Spleen (tissue), 11 donors: ENCODE data around the gene VPS54. TPM values are rescaled to one million over a fixed set of nuclear protein-coding genes. Genes with fewer than 3 reads are reported as not detected.
A peak's percentile ranks its signal among the peaks of the same experiment; 100 is the strongest.

Experiments
- DNase-seq: peaks from one replicate; pipeline ENCODE4 v3.0.0-alpha.2; 2020
- H3K27ac ChIP-seq, 8 donors: fragments of 200-600 bp; sonication (generic) in 7 of 8; 1 replicate in 4 of 8; 2 replicates in 4 of 8; pipeline versions ENCODE4 v1.5.0 to v1.8.0; 2016 to 2021; ENCODE audit warnings: inconsistent platforms in 4 of 8, mild to moderate bottlenecking in 4 of 8, moderate library complexity in 1 of 8
- H3K27me3 ChIP-seq, 7 donors: fragments of 200-600 bp; sonication (generic) in 6 of 7; replicated peaks in 1 of 7; 1 replicate in 4 of 7; 2 replicates in 3 of 7; pipeline versions ENCODE4 v1.5.0 to v1.8.0; 2016 to 2021; ENCODE audit warnings: inconsistent platforms in 3 of 7, mild to moderate bottlenecking in 1 of 7
- H3K36me3 ChIP-seq, 6 donors: fragments of 200-600 bp; sonication (generic) in 5 of 6; 1 replicate in 4 of 6; 2 replicates in 2 of 6; pipeline versions ENCODE4 v1.5.0 to v1.8.0; 2016 to 2021; ENCODE audit warnings: inconsistent platforms in 2 of 6
- H3K4me1 ChIP-seq, 6 donors: fragments of 200-600 bp; sonication (generic) in 5 of 6; 1 replicate in 3 of 6; 2 replicates in 3 of 6; pipeline versions ENCODE4 v1.5.0 to v1.8.0; 2016 to 2021; ENCODE audit warnings: inconsistent platforms in 3 of 6
- H3K4me3 ChIP-seq, 8 donors: fragments of 200-600 bp; sonication (generic) in 7 of 8; 1 replicate in 4 of 8; 2 replicates in 4 of 8; pipeline versions ENCODE4 v1.5.0 to v1.8.0; 2016 to 2021; ENCODE audit warnings: inconsistent platforms in 4 of 8, mild to moderate bottlenecking in 4 of 8, moderate library complexity in 2 of 8
- H3K9me3 ChIP-seq, 8 donors: fragments of 200-600 bp; sonication (generic) in 7 of 8; 1 replicate in 4 of 8; 2 replicates in 4 of 8; pipeline versions ENCODE4 v1.5.0 to v1.8.0; 2016 to 2021; ENCODE audit warnings: inconsistent platforms in 4 of 8
- POLR2A ChIP-seq, 3 donors: fragments of 450-650 bp; IDR thresholded peaks; one replicate each; pipeline ENCODE4 v1.5.1; 2017; ENCODE audit warnings: antibody characterized with exemption in 3 of 3, mild to moderate bottlenecking in 1 of 3
- POLR2AphosphoS5 ChIP-seq, 3 donors: sonication (generic); formaldehyde crosslinking; IDR thresholded peaks; one replicate each; pipeline ENCODE4 v1.5.1; 2017; ENCODE audit warnings: antibody characterized with exemption in 3 of 3
- WGBS, 5 donors: extraction: QIAGEN DNeasy Blood & Tissue Kit in 3 of 5; methylation state at CpG; one replicate each; pipeline versions ENCODE4 v1.1.5 to v1.1.7; 2013 to 2018; 5-methylcytosine and 5-hydroxymethylcytosine counted together
- intact Hi-C: fragments of 100-400 bp; cut with DNase I; formaldehyde crosslinking; loops from one replicate; pipeline ENCODE4 v1.15.0; 2023; ENCODE audit warnings: low total_unique reads
- polyA plus RNA-seq, 3 donors: library from polyadenylated mRNA; stranded (reverse); fragments of 200-250 nt; gene quantifications; one replicate each; pipeline ENCODE4 v1.2.1, GENCODE V29; 2013
- total RNA-seq, 7 donors: library from RNA; depleted of rRNA in 3 of 7; stranded (reverse); fragments of >200 nt in 3 of 7; fragmentation: NEBNext Ultra II Directional in 4 of 7; extraction: Animal tissue kit (Norgen Biotek cat#: 25700) in 4 of 7; gene quantifications; one replicate each; pipeline versions ENCODE4 v1.1.0 to v1.2.1, GENCODE V29; 2016 to 2021
- TF ChIP-seq, protein P1 (sequence below), 11 experiments: fragments of 200-600 bp in 7 of 11; fragments of 450-650 bp in 4 of 11; sonication (generic) in 4 of 11; IDR thresholded peaks in 8 of 11; conservative IDR thresholded peaks in 3 of 11; 1 replicate in 7 of 11; 2 replicates in 4 of 11; pipeline versions ENCODE4 v1.4.0 to v1.8.0; 2016 to 2021; ENCODE audit warnings: antibody characterized with exemption in 11 of 11, inconsistent platforms in 4 of 11, mild to moderate bottlenecking in 1 of 11
- donor health status: healthy with polysubstance abuse.
- donor health status: DM: no; HTN: no; CAD: no; lungs with moderate emphysema.
- donor health status: DM: no; HTN: no; CAD: no.
- donor health status: Bipolar disorder and iron deficiency.
- donor health status: healthy.
- donor health status: DM: no; HTN: no; CAD: no.
- donor health status: DM: yes; HTN: yes; CAD: no.

The VPS54 gene
- total and polyA plus RNA-seq, 10 donors = 9.2 to 31.3 (median 23.8) TPM

DNA sequence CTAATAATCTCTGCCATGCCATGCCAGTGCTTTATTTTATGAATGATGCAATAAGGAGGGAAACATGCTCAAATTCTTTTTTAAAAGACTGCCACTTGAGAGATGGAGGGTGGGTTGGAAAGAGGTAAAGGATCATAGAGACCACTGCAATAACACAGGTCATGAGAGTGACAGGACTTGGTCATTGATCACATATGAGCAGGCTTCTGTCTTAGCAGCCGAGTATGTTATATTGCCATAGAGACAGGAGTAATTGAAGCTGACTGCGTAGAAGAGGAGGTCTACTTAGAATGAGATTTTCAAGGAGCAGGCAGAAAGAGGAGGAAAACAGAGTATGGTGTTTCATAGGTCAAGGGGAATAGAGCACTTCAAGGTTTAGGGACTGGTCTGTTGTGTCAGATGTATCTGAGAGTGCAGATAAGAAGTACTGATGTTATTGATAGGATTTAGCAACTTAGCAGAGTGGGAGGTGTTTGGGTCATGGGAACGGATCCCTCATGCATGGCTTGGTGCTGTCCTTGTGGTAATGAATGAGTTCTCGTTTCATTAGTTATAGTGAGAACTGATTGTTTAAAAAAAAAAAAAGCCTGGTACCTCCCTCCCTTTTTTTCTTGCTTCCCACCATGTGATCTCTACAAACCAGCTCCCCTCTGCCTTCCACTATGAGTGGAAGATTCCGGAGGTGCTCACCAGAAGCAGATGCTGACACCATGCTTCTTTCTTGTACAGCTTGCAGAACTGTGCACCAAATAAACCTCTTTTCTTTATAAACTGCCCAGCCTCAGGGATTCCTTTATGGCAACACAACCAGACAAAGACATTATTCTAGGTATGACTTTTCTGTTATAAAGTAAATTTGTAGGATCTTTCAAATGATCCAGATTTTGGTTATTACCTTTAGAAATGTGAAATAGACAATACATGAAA, 144.8 kb downstream of the VPS54 start:
- no peak for TF ChIP-seq POLR2A (IDR thresholded peaks at IDR 0.05)
- no peak for TF ChIP-seq POLR2AphosphoS5 (IDR thresholded peaks at IDR 0.05)
- TF ChIP-seq, protein P1, sequence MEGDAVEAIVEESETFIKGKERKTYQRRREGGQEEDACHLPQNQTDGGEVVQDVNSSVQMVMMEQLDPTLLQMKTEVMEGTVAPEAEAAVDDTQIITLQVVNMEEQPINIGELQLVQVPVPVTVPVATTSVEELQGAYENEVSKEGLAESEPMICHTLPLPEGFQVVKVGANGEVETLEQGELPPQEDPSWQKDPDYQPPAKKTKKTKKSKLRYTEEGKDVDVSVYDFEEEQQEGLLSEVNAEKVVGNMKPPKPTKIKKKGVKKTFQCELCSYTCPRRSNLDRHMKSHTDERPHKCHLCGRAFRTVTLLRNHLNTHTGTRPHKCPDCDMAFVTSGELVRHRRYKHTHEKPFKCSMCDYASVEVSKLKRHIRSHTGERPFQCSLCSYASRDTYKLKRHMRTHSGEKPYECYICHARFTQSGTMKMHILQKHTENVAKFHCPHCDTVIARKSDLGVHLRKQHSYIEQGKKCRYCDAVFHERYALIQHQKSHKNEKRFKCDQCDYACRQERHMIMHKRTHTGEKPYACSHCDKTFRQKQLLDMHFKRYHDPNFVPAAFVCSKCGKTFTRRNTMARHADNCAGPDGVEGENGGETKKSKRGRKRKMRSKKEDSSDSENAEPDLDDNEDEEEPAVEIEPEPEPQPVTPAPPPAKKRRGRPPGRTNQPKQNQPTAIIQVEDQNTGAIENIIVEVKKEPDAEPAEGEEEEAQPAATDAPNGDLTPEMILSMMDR (IDR thresholded peaks at IDR 0.05 in 8 of 11, conservative IDR thresholded peaks at IDR 0.05 in 3 of 11) = no peak
- intact Hi-C loops = no loop called here
- DNase-seq = no peak
- Histone ChIP-seq H3K4me1 (peaks cover 0 to 14% (median 4%) of the 10 kb centered on the region in 6 donors), H3K4me3 (no peak overlapping the region), H3K9me3 (peaks cover 0 to 4% (median 0%) of the 10 kb centered on the region in 8 donors), H3K36me3 (peaks cover 0 to 81% (median 11%) of the 10 kb centered on the region in 6 donors), H3K27me3 (no peaks in the 10 kb centered on the region), H3K27ac (no peak overlapping the region)
- 92 to 97% (median 95%) methylated on average over 5 of the region's 5 CpGs for WGBS, 5 donors

DNA sequence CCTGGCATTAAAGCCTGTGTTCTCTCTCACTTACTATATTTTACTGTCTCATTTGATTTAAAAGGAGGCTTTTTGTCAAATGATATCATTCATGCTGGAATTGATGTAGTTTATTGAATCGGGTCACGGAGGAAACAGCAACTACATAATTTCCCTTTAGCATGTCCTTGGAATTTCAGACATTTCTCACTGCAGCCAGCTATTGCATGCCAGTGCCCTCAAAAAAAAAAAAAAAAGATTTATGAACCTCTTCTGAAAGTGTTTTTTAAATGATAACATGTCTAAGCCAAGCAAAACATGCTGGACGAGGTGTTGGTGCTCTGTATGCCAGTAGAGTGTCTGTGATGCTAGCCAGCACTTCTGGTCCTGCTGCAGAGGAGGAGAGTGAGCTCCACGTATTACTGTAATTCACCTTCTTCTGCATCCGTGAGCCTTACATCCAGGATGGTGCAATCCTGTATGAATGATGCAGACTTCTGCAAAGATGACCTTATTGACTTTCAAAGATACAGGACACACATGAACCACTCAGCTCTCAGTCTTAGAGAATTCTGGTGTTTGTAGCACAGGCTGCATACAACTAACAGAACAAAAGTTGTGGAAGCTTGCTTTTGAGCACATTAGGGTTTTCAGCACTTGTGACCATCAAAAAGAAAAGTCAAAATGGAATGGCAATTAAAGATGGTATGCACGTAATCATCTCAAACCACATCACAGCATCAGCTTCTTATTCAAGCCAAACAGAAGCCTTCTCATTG, 146.5 kb downstream of the VPS54 start:
- H3K4me3 ChIP-seq = no peak overlapping the region
- H3K27me3 ChIP-seq = no peaks in the 10 kb centered on the region
- DNase-seq = no peak
- intact Hi-C loops = no loop called here
- peaks cover 0 to 14% (median 4%) of the 10 kb centered on the region in 6 donors for H3K4me1 ChIP-seq
- H3K9me3 ChIP-seq = peaks cover 0 to 4% (median 0%) of the 10 kb centered on the region in 8 donors
- peak overlapping the region in 1 of 8 donors; percentile 16 for H3K27ac ChIP-seq
- peaks cover 0 to 87% (median 13%) of the 10 kb centered on the region in 6 donors for H3K36me3 ChIP-seq
- TF ChIP-seq POLR2AphosphoS5 (IDR thresholded peaks at IDR 0.05) (no peak), POLR2A (IDR thresholded peaks at IDR 0.05) (no peak)
- TF ChIP-seq, protein P1 (IDR thresholded peaks at IDR 0.05 in 8 of 11, conservative IDR thresholded peaks at IDR 0.05 in 3 of 11) = no peak
- 62 to 72% (median 69%) methylated on average over 6 of the region's 6 CpGs for WGBS, 5 donors

DNA sequence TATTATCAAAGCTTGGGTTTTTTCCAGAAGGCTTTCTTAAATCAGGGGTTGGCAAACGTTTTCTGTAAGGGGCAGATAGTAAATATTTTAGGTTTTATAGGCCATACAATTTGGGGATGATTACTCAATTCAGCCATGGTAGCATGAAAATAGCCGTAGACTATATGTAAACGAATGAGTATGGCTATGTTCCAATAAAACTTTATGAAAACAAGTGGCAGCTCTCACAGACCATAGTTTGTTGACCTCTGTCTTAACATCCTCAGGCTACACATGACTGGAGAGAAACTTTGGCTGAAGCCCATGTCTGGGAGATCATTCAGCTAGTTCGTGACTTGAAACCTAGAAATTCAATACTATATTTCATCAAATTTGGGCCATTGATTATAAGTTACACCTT, 147.4 kb downstream of the VPS54 start:
- 84 to 94% (median 88%) methylated on average over 4 of the region's 4 CpGs for WGBS, 5 donors
- Histone ChIP-seq H3K27ac (no peak overlapping the region), H3K27me3 (no peaks in the 10 kb centered on the region), H3K9me3 (peaks cover 0 to 4% (median 0%) of the 10 kb centered on the region in 8 donors), H3K36me3 (peaks cover 0 to 84% (median 13%) of the 10 kb centered on the region in 6 donors), H3K4me3 (no peak overlapping the region), H3K4me1 (peaks cover 0 to 16% (median 4%) of the 10 kb centered on the region in 6 donors)
- TF ChIP-seq POLR2A (IDR thresholded peaks at IDR 0.05) (no peak), POLR2AphosphoS5 (IDR thresholded peaks at IDR 0.05) (no peak)
- TF ChIP-seq, protein P1 (IDR thresholded peaks at IDR 0.05 in 8 of 11, conservative IDR thresholded peaks at IDR 0.05 in 3 of 11) = no peak
- intact Hi-C loops = no loop called here
- no peak for DNase-seq
